Ecto neural progenitor cell (in vitro differentiated cells): ENCODE results near the gene MATK.
"Not testable (repeated sequence)": the region's sequence is repeated elsewhere in the genome, so short reads cannot be mapped to it uniquely, and the experiment has no call there.

Experiments used
- DNase-seq: peaks from one replicate; pipeline ENCODE4 v3.0.0-alpha.2; 2018; ENCODE audit warnings: low spot score

The MATK gene

GRCh38 chr19:3785938-3786824 is at the start of gene MATK:
MATK (minus strand) TSS chr19:3786381; CDS start chr19:3785135, 1,246 bp downstream.
- no peak for DNase-seq

- DNase-seq = no peak
Observed at GRCh38 chr19:3835055-3835435, 48.9 kb upstream of the MATK start.

GRCh38 chr19:3834349-3835054 is 48.3 kb upstream of the MATK start:
- no peak for DNase-seq

GRCh38 chr19:3833578-3834348 is 47.6 kb upstream of the MATK start:
- no peak for DNase-seq

- no peak for DNase-seq
Observed at GRCh38 chr19:3832001-3832400, 45.8 kb upstream of the MATK start.

- DNase-seq = no peak
Observed at GRCh38 chr19:3831601-3832000, 45.4 kb upstream of the MATK start.

GRCh38 chr19:3830621-3831589 is 44.7 kb upstream of the MATK start:
- DNase-seq = no peak

GRCh38 chr19:3827306-3827705 is 41.1 kb upstream of the MATK start:
- DNase-seq = no peak

- no peak for DNase-seq
Observed at GRCh38 chr19:3826163-3826562, 40.0 kb upstream of the MATK start.

- DNase-seq = no peak
Observed at GRCh38 chr19:3825286-3825956, 39.2 kb upstream of the MATK start.

- DNase-seq = no peak
Observed at GRCh38 chr19:3823350-3823713, 37.2 kb upstream of the MATK start.

- DNase-seq = no peak
Observed at GRCh38 chr19:3822683-3823349, 36.6 kb upstream of the MATK start.

- peak; percentile 90 for DNase-seq
Observed at GRCh38 chr19:3821857-3822364, 35.7 kb upstream of the MATK start.

- no peak for DNase-seq
Observed at GRCh38 chr19:3821156-3821555, 35.0 kb upstream of the MATK start.

GRCh38 chr19:3819989-3820388 is 33.8 kb upstream of the MATK start:
- no peak for DNase-seq

- DNase-seq = no peak
Observed at GRCh38 chr19:3818918-3819317, 32.7 kb upstream of the MATK start.

- DNase-seq = no peak
Observed at GRCh38 chr19:3818466-3818865, 32.3 kb upstream of the MATK start.

- no peak for DNase-seq
Observed at GRCh38 chr19:3817761-3818160, 31.6 kb upstream of the MATK start.

GRCh38 chr19:3816566-3817218 is 30.5 kb upstream of the MATK start:
- no peak for DNase-seq

GRCh38 chr19:3816148-3816547 is 30.0 kb upstream of the MATK start:
- not testable (repeated sequence) for DNase-seq
